Stimulated activated naive CD8-positive, alpha-beta T cell treated with anti-CD3 and anti-CD28 coated beads, Interleukin-15, Interleukin-2, amounts not matched to agents 100 ng/mL and 50 ng/mL, for 24 hours (primary cell): ENCODE measurements around the gene BEST3.
"Not testable (repeated sequence)": the region's sequence is repeated elsewhere in the genome, so short reads cannot be mapped to it uniquely, and the experiment has no call there.

Source experiments
- H3K27ac Mint-ChIP-seq: one replicate; pipeline ENCODE4 v1.8.0; 2021; ENCODE audit warnings: mild to moderate bottlenecking, mixed read lengths
- H3K27me3 Mint-ChIP-seq: one replicate; pipeline ENCODE4 v1.8.0; 2021; ENCODE audit warnings: mixed read lengths
- H3K36me3 Mint-ChIP-seq: one replicate; pipeline ENCODE4 v1.8.0; 2021; ENCODE audit warnings: low read depth, mixed read lengths
- H3K4me1 Mint-ChIP-seq: one replicate; pipeline ENCODE4 v1.8.0; 2021; ENCODE audit warnings: low read depth, mixed read lengths
- H3K4me3 Mint-ChIP-seq: one replicate; pipeline ENCODE4 v1.8.0; 2021; ENCODE audit warnings: mild to moderate bottlenecking, mixed read lengths
- H3K9me3 Mint-ChIP-seq: one replicate; pipeline ENCODE4 v1.8.0; 2021; ENCODE audit warnings: mixed read lengths

The BEST3 gene

DNA sequence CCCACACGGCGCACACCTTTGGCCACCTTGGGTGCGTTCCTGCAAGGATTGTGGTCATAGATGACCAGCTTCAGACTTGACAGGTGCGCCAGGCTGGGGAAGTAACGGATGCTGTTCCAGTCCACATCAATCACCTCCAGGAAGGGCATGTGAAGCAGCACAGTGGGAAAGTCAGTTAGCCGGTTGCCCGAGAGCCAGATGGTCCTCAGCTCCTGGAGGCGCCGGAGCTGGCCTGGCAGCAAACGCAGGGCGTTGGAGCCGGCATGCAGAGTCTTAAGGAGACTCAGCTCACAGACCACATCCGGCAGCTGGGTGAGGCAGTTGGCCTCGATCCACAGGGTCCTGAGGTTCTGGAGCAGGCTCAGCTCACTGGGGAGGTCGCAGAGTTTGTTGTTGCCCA, 89.0 kb downstream of the BEST3 start:
- no peaks in the 10 kb centered on the region for H3K27me3 Mint-ChIP-seq
- H3K4me1 Mint-ChIP-seq, result no peaks in the 10 kb centered on the region
- H3K27ac Mint-ChIP-seq, result no peak overlapping the region
- no peaks in the 10 kb centered on the region for H3K9me3 Mint-ChIP-seq
- no peak overlapping the region for H3K4me3 Mint-ChIP-seq
- H3K36me3 Mint-ChIP-seq, result no peaks in the 10 kb centered on the region

DNA sequence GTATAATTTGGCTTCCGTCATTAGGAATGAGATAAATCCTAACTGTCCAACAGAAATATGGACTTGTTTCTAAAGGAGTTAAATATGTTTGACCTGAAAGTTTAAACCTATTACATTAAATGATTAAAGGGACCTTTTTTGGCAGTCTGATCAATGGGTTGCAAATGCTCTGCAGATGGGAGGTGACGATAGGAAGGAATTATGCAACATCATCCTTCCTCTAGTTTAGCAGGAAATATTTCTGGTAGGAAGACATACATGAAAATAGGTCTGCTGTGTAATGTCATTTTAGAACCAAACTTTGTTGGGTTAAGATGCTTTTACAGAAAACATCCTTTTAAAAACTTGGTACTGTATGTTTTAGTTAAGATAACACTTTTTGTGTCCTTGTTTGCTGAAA, 91.0 kb downstream of the BEST3 start:
- Mint-ChIP-seq H3K9me3 (no peaks in the 10 kb centered on the region), H3K27me3 (no peaks in the 10 kb centered on the region), H3K4me1 (no peaks in the 10 kb centered on the region), H3K27ac (no peak overlapping the region), H3K4me3 (no peak overlapping the region), H3K36me3 (peaks cover 5% of the 10 kb centered on the region)

DNA sequence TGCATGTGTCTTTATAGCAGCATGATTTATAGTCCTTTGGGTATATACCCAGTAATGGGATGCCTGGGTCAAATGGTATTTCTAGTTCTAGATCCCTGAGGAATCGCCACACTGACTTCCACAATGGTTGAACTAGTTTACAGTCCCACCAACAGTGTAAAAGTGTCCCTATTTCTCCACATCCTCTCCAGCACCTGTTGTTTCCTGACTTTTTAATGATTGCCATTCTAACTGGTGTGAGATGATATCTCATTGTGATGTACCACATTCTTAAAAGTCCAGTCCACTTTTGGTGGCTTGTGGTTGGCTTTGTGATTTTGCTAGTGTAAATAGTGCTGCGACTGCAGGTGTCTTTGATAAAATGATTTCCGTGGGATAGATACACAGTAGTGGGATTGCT, 94.8 kb downstream of the BEST3 start:
- H3K36me3 Mint-ChIP-seq, result peaks cover 40% of the 10 kb centered on the region
- H3K4me3 Mint-ChIP-seq, H3K9me3 Mint-ChIP-seq, H3K27ac Mint-ChIP-seq, H3K4me1 Mint-ChIP-seq, H3K27me3 Mint-ChIP-seq: not testable (repeated sequence)
